ENCODE measurements around the gene CDIPT.
"Not testable (repeated sequence)": the region's sequence is repeated elsewhere in the genome, so short reads cannot be mapped to it uniquely, and the experiment has no call there.

Gene CDIPT, protein sequence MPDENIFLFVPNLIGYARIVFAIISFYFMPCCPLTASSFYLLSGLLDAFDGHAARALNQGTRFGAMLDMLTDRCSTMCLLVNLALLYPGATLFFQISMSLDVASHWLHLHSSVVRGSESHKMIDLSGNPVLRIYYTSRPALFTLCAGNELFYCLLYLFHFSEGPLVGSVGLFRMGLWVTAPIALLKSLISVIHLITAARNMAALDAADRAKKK

DNA sequence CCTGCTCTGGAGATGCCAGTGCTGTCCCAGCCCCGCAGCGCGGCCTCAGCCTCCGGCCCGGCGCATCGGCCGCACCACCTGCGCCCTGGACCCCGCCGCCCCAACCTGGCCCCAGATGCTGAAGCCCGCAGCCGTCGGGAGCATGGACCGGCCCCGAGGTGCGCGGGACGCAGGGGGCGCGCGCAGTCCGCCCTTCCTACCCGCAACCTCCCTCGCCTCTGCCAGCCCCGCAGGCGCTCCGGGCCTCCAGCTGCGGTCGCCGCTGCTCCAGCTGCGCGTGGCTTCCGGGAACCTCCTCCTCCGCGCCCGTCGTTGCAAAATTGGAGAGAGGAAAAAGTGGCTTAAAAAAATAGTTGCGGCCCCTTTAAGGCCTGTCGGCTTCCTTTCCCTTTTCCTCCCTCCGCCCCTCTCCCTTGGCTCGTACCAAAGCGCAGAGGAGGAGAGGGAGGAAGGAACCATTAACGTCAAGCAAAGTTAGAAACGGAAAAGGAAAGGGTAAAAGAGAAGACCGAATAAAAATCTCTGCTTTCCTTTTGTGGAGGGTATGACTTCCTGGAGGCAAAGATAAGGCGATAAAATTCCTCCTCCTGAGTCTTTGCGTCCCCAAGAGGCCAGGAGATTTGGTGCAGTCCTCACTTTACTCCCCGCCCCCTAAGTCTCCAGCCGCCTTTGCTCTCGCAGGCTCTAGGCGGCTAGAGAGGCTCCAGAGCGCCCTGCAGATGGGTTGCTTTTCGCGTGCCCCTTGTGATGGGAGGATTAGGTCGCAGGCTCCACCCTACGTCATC lies at the start of gene CDIPT:
Gene CDIPT, minus strand, starts transcription at position 343 of the 785 bp plus-strand sequence. CDS start 369 bp downstream, outside the sequence.
- Histone ChIP-seq H3K27ac (ENCODE audit: low read length) (peak within 1 kb of the TSS; percentile 94), H3K9me3 (ENCODE audit: control insufficient read depth, low read depth, low read length) (no peaks in the 10 kb centered on the region), H3K9ac (ENCODE audit: low read length) (peak within 1 kb of the TSS; percentile 84), H3K36me3 (ENCODE audit: control insufficient read depth, low read depth, low read length) (peaks cover 18% of the 10 kb centered on the region), H3K27me3 (ENCODE audit: control insufficient read depth, insufficient read depth, low read length) (no peaks in the 10 kb centered on the region), H3K4me3 (ENCODE audit: low read length) (peak within 1 kb of the TSS; percentile 91), H3K4me1 (ENCODE audit: control insufficient read depth, low read depth, low read length) (no peaks in the 10 kb centered on the region)

DNA sequence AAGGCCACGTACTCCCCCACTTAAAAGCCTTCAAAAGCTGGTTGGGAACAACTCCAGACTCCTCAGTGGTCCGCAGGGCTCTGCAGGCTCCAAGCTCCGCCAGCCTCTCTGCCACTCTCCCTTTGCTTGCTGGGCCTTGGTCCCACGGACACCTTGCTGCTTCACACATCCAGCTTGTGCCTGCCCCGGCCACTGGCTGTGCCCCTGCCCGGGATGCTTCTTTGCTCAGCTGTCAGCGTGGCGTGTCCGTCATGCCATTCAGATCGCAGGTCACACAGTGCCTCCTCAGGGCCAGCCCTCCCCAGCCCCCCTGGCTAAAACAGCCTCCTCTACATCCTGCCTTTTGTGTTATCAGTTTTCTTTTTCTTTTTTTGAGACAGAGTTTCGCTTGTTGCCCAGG lies 49.1 kb upstream of the CDIPT start:
- Histone ChIP-seq H3K9me3 (ENCODE audit: control insufficient read depth, low read depth, low read length) (no peaks in the 10 kb centered on the region), H3K9ac (ENCODE audit: low read length) (no peak overlapping the region), H3K4me3 (ENCODE audit: low read length) (no peak overlapping the region), H3K36me3 (ENCODE audit: control insufficient read depth, low read depth, low read length) (no peaks in the 10 kb centered on the region), H3K4me1 (ENCODE audit: control insufficient read depth, low read depth, low read length) (no peaks in the 10 kb centered on the region), H3K27me3 (ENCODE audit: control insufficient read depth, insufficient read depth, low read length) (no peaks in the 10 kb centered on the region), H3K27ac (ENCODE audit: low read length) (no peak overlapping the region)

DNA sequence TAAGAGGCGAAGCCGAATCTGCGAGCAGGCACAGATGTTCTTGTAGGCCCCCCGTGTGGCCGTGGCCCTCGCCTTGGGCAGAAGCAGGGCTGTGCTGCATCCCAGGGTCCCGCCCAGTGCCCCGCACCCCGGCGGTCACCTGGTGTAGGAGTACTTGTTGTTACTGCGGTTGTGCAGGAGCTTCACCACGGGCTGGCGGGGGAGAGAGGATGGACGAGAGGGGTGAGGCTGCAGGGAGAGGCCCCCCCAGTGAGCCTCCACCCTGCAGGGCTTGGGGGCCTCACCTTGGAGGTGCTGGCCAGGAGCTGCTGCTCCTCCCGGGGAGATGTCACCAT lies 48.6 kb upstream of the CDIPT start:
- H3K27me3 ChIP-seq (ENCODE audit: control insufficient read depth, insufficient read depth, low read length) = no peaks in the 10 kb centered on the region
- H3K27ac ChIP-seq (ENCODE audit: low read length) = no peak overlapping the region
- no peaks in the 10 kb centered on the region for H3K4me1 ChIP-seq (ENCODE audit: control insufficient read depth, low read depth, low read length)
- H3K4me3 ChIP-seq (ENCODE audit: low read length) = no peak overlapping the region
- no peaks in the 10 kb centered on the region for H3K9me3 ChIP-seq (ENCODE audit: control insufficient read depth, low read depth, low read length)
- no peaks in the 10 kb centered on the region for H3K36me3 ChIP-seq (ENCODE audit: control insufficient read depth, low read depth, low read length)
- H3K9ac ChIP-seq (ENCODE audit: low read length) = no peak overlapping the region

DNA sequence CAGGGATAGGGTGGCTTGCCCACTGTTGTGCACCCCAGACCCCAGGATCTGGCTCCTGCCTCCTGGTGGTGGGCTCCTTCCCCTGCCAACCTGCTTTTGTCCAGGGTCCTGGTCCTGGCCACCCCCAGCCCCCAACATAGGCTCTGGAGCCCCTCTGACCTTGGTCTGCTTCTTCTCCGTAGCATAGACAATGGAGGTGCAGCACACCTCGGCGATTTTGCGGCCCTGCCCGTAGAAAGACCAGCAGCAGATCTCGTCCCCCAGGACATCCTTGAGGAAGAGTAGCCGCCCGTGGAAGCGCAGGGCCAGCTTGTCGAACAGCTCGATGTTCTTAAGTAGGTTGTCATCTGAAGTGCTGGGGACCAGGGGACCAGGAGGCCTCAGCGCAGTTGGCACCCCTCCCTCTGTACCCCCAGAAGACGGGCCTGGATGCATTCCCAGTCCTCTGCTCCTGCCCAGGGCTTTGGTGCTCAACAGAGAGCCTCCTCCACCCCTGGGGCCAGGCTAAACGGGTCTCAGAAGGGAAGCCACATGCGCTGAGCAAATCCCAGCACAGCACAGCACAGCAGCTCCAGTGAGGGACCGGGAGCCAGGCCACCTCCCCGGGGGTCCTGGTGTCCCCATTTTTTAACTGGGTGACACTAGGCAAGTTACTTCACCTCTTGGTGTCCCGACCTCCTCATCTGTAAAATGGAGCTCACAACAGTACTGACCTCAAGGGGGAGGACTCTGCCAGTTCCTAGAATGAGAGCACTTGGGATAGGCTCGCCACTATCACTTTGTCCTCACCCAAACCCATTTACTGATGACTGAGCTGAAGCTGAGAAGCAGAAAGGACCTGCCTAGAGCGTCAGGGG lies 48.0 kb upstream of the CDIPT start:
- no peaks in the 10 kb centered on the region for H3K27me3 ChIP-seq (ENCODE audit: control insufficient read depth, insufficient read depth, low read length)
- no peaks in the 10 kb centered on the region for H3K4me1 ChIP-seq (ENCODE audit: control insufficient read depth, low read depth, low read length)
- no peaks in the 10 kb centered on the region for H3K9me3 ChIP-seq (ENCODE audit: control insufficient read depth, low read depth, low read length)
- H3K36me3 ChIP-seq (ENCODE audit: control insufficient read depth, low read depth, low read length) = no peaks in the 10 kb centered on the region
- no peak overlapping the region for H3K27ac ChIP-seq (ENCODE audit: low read length)
- H3K9ac ChIP-seq (ENCODE audit: low read length) = no peak overlapping the region
- no peak overlapping the region for H3K4me3 ChIP-seq (ENCODE audit: low read length)

DNA sequence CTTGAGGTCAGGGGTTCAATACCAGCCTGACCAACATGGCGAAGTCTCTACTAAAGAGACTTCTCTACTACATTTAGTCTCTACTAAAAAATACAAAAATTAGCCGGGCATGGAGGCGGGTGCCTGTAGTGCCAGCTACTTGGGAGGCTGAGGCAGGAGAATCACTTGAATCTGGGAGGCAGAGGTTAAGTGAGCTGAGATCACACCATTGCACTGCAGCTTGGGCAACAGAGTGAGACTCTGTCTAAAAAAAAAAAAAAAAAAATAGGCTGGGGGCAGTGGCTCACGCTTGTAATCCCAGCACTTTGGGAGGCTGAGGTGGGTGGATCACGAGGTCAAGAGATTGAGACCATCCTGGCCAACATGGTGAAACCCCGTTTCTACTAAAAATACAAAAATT lies 46.8 kb upstream of the CDIPT start:
- H3K4me1 ChIP-seq (ENCODE audit: control insufficient read depth, low read depth, low read length); H3K4me3 ChIP-seq (ENCODE audit: low read length); H3K9me3 ChIP-seq (ENCODE audit: control insufficient read depth, low read depth, low read length); H3K27me3 ChIP-seq (ENCODE audit: control insufficient read depth, insufficient read depth, low read length); H3K36me3 ChIP-seq (ENCODE audit: control insufficient read depth, low read depth, low read length); H3K27ac ChIP-seq (ENCODE audit: low read length); H3K9ac ChIP-seq (ENCODE audit: low read length): not testable (repeated sequence)

DNA sequence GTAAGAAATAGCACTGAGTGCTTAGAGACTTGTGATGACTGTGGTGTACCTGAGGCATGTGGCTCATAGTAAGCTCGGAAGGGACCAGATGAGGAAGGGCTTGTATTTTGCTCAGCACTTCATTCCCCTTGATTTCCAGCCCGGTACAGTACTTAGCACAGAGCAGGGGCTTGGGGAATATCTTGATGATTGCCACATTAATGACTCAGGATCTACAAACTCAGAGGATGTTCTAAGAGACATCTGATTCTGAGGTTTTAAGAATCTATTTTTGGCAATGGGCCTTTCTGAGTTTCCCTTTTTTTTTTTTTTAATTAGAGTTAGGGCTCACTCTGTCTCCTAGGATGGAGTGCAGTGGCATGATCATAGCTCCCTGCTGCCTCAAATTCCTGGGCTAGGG lies 46.4 kb upstream of the CDIPT start:
- H3K36me3 ChIP-seq (ENCODE audit: control insufficient read depth, low read depth, low read length) = no peaks in the 10 kb centered on the region
- no peak overlapping the region for H3K4me3 ChIP-seq (ENCODE audit: low read length)
- no peaks in the 10 kb centered on the region for H3K4me1 ChIP-seq (ENCODE audit: control insufficient read depth, low read depth, low read length)
- H3K27me3 ChIP-seq (ENCODE audit: control insufficient read depth, insufficient read depth, low read length) = no peaks in the 10 kb centered on the region
- H3K9ac ChIP-seq (ENCODE audit: low read length) = no peak overlapping the region
- H3K27ac ChIP-seq (ENCODE audit: low read length) = no peak overlapping the region
- no peaks in the 10 kb centered on the region for H3K9me3 ChIP-seq (ENCODE audit: control insufficient read depth, low read depth, low read length)

DNA sequence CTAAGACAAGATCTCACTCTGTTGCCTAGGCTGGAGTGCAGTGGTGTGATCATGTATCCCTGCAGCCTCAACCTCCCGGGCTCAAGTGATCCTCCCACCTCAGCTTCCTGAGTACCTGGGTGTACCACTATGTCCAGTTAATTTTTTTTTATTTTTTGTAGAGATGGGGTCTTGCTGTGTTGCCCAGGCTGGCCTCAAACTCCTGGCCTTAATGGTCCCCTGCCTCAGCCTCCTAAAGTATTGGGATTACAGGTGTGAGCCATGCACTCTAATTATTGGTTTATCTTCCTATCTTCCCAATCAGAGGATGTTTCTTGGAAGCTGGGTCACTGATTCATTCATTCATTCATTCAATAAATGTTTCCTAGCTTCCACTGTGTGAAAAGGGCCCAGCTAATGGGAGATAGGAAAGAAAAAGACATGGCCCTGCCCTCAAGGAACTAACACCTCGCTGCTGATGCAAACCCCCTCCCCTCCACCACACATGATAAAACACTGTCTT lies 45.7 kb upstream of the CDIPT start:
- Histone ChIP-seq H3K27me3 (ENCODE audit: control insufficient read depth, insufficient read depth, low read length) (no peaks in the 10 kb centered on the region), H3K9me3 (ENCODE audit: control insufficient read depth, low read depth, low read length) (no peaks in the 10 kb centered on the region), H3K4me3 (ENCODE audit: low read length) (no peak overlapping the region), H3K27ac (ENCODE audit: low read length) (no peak overlapping the region), H3K4me1 (ENCODE audit: control insufficient read depth, low read depth, low read length) (no peaks in the 10 kb centered on the region), H3K9ac (ENCODE audit: low read length) (no peak overlapping the region), H3K36me3 (ENCODE audit: control insufficient read depth, low read depth, low read length) (no peaks in the 10 kb centered on the region)

DNA sequence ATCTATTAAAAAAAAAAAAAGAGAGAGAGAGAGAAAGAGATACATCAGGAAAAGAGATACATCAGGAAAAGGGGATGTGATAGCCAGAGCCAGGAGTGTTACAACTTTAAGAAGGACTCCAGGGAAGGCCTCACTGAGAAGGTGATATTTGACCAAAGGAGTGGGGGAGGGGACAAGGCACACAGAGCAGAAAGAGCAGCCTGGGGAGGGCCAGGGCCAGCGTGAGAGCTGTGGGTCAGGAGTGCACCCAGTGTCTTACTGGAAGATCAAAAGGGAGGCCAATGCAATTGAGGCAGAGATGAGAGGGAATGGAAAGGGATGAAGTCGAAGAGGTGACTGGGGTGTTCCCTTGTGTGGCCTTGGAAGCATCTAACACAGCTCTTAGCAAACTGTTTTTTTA lies 44.9 kb upstream of the CDIPT start:
- H3K36me3 ChIP-seq (ENCODE audit: control insufficient read depth, low read depth, low read length) = no peaks in the 10 kb centered on the region
- no peaks in the 10 kb centered on the region for H3K9me3 ChIP-seq (ENCODE audit: control insufficient read depth, low read depth, low read length)
- no peak overlapping the region for H3K9ac ChIP-seq (ENCODE audit: low read length)
- no peaks in the 10 kb centered on the region for H3K4me1 ChIP-seq (ENCODE audit: control insufficient read depth, low read depth, low read length)
- H3K27ac ChIP-seq (ENCODE audit: low read length) = no peak overlapping the region
- H3K27me3 ChIP-seq (ENCODE audit: control insufficient read depth, insufficient read depth, low read length) = no peaks in the 10 kb centered on the region
- H3K4me3 ChIP-seq (ENCODE audit: low read length) = no peak overlapping the region

DNA sequence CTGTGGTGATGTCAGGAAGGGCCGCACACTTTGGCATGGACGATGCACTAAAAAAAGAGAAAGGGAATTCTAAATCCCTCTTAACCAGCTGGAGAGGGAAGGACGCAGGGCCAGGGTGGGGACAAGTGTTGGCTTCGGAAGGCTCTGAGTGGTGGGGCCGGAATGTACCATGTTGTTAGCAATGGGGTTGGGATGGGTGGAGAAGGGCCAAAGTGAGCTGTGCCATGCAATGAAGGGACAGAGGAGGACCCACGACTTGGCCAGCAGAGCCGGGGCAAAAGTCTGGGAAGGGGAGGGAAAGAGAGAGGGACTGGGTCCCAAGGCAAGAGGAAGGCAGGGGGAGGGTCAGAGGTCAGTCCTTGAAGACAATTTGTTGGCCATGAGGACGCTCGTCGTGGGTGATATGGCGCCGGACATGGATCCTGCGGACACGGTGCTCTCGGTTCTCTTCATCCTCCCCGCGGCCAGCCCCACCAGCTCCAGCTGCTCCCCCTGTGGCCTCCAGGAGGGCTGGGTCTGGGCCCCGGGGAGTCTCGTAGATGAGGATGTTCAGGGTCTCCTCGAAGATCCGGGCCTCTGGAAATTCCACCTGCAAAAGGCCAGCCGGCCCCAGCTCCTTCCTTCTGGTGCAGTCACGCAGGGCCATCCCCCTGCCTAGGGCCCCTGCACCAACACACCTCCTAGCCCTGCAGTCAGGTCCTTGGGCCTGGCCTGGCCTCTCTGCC lies 43.7 kb upstream of the CDIPT start:
- no peak overlapping the region for H3K9ac ChIP-seq (ENCODE audit: low read length)
- H3K36me3 ChIP-seq (ENCODE audit: control insufficient read depth, low read depth, low read length) = no peaks in the 10 kb centered on the region
- H3K27ac ChIP-seq (ENCODE audit: low read length) = no peak overlapping the region
- H3K9me3 ChIP-seq (ENCODE audit: control insufficient read depth, low read depth, low read length) = no peaks in the 10 kb centered on the region
- no peak overlapping the region for H3K4me3 ChIP-seq (ENCODE audit: low read length)
- H3K27me3 ChIP-seq (ENCODE audit: control insufficient read depth, insufficient read depth, low read length) = no peaks in the 10 kb centered on the region
- H3K4me1 ChIP-seq (ENCODE audit: control insufficient read depth, low read depth, low read length) = no peaks in the 10 kb centered on the region

DNA sequence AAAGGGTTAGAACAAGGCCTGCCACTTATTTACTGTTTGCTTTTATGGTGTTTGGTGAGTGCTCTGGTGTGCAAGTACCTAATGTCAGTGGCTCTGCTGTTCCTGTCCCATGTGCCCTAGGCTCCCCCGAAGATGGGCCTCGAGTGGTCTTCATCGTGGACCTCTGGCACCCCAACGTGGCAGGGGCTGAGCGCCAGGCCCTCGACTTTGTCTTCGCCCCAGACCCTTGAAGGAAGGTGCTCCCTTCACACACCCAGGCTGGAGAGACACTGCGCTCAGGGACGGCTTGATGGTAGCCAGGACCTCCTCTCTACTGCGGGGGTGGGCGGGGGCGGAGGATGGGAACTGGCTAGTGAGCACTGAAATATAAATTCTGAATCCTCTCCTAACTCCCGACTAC lies 42.6 kb upstream of the CDIPT start:
- Histone ChIP-seq H3K36me3 (ENCODE audit: control insufficient read depth, low read depth, low read length) (no peaks in the 10 kb centered on the region), H3K4me1 (ENCODE audit: control insufficient read depth, low read depth, low read length) (peaks cover 7% of the 10 kb centered on the region), H3K9me3 (ENCODE audit: control insufficient read depth, low read depth, low read length) (no peaks in the 10 kb centered on the region), H3K4me3 (ENCODE audit: low read length) (no peak overlapping the region), H3K9ac (ENCODE audit: low read length) (no peak overlapping the region), H3K27ac (ENCODE audit: low read length) (no peak overlapping the region), H3K27me3 (ENCODE audit: control insufficient read depth, insufficient read depth, low read length) (no peaks in the 10 kb centered on the region)

DNA sequence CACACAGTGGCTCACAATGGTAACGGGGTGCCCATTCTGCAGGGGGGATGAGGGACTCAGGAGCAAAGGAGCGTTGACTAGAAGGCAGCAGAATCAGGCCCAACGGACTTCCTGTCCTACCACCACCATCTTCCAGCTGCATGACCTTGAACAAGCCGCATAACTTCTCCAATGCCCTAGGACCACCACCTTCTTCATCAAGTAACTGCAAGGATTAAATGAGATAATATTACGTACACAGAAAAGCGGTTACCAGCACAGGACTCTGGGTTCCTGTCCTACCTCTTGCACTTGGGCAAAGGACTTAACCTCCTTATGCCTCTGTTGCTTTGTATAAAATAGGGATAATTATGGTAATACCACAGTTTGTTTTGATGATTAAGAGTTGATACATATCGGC lies 41.9 kb upstream of the CDIPT start:
- Histone ChIP-seq H3K27me3 (ENCODE audit: control insufficient read depth, insufficient read depth, low read length) (no peaks in the 10 kb centered on the region), H3K4me1 (ENCODE audit: control insufficient read depth, low read depth, low read length) (peaks cover 7% of the 10 kb centered on the region), H3K4me3 (ENCODE audit: low read length) (no peak overlapping the region), H3K27ac (ENCODE audit: low read length) (no peak overlapping the region), H3K36me3 (ENCODE audit: control insufficient read depth, low read depth, low read length) (no peaks in the 10 kb centered on the region), H3K9ac (ENCODE audit: low read length) (no peak overlapping the region), H3K9me3 (ENCODE audit: control insufficient read depth, low read depth, low read length) (no peaks in the 10 kb centered on the region)

Measured in iPS-18a (cell line).